GM12874 (cell line): Measurements from ENCODE around the gene PROKR1.

Experiments
- TF ChIP-seq, protein P1 (sequence below): IDR thresholded peaks from 2 replicates; pipeline ENCODE4 v1.5.1; 2011; ENCODE audit warnings: low read depth, mild to moderate bottlenecking, control low read depth, low read length, moderate library complexity; ENCODE audit not compliant: insufficient read depth

Gene PROKR1

DNA sequence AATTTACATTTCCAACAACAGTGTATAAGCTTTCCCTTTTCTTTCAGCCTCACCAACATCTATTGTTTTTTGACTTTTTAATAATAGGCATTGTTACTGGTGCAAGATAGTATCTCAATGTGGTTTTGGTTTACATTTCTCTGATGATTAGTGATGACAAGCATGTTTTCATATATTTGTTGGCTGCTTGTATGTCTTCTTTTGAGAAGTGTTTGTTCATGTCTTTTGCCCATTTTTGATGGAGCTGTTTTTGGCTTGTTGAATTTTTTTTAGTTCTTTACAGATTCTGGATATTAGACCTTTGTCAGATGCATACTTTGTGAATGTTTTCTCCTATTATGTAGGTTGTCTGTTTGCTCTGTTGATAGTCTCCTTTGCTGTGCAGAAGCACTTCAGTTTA lies 32.1 kb downstream of the PROKR1 start:
- TF ChIP-seq, protein P1, sequence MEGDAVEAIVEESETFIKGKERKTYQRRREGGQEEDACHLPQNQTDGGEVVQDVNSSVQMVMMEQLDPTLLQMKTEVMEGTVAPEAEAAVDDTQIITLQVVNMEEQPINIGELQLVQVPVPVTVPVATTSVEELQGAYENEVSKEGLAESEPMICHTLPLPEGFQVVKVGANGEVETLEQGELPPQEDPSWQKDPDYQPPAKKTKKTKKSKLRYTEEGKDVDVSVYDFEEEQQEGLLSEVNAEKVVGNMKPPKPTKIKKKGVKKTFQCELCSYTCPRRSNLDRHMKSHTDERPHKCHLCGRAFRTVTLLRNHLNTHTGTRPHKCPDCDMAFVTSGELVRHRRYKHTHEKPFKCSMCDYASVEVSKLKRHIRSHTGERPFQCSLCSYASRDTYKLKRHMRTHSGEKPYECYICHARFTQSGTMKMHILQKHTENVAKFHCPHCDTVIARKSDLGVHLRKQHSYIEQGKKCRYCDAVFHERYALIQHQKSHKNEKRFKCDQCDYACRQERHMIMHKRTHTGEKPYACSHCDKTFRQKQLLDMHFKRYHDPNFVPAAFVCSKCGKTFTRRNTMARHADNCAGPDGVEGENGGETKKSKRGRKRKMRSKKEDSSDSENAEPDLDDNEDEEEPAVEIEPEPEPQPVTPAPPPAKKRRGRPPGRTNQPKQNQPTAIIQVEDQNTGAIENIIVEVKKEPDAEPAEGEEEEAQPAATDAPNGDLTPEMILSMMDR: no peak

DNA sequence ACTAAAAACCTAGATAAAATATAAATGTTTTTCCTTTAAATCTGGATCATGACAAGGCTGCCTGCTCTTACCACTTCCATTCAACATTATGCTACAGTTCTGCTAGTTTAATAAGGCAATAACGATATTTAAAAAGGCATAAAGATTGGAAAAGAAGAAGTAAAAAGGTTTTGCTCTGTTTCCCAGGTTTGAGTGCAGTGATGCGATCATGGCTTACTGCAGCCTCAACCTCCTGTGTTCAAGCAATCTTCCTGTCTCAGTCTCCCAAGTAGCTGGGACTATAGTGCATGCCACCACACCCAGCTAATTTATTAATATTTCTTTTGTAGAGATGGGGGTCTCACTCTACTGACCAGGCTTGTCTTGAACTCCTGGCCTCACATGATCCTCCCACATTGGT lies 40.8 kb downstream of the PROKR1 start:
- TF ChIP-seq, protein P1: no peak

DNA sequence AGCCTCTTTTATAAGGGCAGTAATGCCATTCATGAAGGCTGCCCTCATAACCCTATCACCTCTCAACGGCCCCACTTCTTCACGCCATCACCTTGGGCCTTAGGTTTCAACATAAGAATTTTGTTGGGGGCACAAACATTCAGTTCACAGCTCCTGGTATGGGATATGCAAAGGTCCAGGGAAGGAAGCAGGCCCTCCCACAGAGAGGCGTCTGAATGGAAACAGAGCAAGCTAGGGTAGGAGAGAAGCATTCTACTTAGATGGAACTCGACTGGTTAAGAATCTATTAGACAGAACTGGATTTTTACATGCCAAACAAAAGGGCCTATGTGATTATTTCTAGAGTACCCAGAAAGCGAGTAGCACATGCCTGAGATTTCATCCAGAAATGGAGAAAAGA lies 42.8 kb downstream of the PROKR1 start:
- TF ChIP-seq, protein P1: no peak

DNA sequence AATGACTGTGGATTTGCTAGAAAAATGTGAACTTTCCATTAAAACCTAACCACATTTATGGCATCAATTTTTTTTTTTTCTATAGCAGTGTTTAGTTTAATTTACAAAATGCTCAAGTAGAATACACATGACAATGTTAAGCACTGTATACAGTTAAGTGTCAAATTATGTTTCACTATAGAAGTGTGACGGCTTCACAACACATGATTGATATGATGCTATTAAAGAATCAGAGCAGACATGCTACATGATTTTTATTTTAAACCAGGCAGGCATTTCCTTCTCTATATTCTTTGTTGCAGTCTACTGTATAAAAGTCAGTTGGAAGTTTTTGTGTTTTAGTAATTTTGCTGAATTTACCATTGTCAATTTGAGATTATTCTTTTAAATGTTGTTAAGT lies 43.6 kb downstream of the PROKR1 start:
- TF ChIP-seq, protein P1: no peak

DNA sequence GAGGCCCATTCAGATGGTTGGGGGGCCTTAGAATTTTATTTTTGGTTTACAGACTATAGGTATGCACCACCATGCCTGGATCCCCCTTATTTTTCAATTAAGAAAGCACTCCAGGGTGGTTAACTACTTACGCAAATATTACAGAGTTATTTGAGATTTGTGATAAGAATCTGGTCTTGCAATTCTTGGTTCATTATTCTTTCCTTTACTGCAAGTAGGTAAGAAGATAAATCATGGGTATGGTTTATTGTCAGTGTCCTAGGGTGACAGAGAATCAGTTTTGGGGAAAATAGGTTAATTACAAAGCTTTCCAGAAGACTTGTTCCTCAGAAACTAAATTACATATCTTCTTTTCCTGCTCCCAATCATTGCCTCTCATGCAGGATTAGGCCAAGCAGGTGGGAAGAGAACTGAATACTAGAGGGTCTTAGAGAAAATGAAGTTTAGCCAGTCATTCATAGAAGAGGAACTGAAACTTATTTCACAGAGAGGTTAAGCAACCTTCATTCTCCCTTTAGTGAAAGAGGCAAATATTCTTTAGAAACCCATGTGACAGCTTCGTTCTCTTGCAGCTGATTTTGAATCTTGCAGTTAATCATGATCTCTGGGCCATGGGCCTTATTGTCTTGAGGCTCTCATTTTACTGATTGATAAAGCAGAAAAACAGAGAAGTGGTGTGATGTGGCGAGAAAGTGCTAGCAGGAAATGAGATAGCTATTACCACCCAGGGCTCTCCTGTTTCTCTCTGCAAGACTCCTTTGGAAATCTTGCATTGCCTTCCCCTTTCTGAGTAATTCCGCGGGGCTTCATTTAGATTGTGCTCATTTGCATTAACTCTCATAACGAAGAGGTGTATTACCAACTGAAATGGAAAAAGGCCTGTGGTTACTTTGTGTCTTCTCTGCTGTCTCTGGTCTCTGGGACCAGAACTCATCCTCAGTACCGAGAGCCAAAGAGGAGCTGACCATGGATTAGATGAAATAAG lies 46.5 kb downstream of the PROKR1 start:
- TF ChIP-seq, protein P1: no peak

DNA sequence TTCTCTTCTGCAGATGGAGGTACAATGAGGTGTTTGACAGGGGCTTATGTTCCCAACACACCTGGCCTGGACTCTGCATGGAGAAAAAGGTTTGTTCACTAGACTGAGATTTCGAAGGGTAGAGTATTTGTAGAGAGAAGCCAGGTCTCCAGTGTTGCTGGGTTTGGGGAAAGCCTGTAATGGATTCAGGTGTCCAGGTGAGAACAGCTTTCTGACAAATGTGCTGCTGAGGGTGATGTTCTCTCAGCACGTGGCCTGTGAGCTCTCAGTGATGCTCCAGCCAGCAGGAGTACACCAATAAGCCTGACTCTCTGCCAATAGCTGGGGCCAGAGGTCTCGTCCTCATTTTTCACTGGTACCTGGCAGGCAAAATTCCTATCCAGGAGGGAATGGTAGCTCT lies 47.5 kb downstream of the PROKR1 start:
- TF ChIP-seq, protein P1: no peak

DNA sequence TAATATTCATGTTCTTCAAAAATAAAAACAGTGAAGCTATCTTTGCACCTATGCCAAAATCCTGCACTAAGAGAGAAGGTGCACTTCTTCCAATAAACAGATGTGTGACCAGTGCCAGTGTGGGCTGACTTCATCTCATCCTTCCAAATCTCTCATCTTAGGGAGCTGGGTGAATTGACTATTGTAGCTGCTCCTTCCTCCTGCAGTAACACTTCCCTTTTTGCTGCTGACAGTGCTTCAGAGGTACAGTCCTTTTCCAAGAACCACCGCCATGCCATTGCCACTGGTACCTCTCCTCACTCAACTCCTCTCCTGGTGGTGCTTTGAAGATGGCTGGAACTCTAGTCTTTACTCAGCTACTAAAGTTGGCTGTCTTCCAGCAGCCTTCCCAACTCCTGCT lies 49.1 kb downstream of the PROKR1 start:
- TF ChIP-seq, protein P1: no peak
